Endothelial cell of umbilical vein (primary cell): ENCODE data around the gene HMCES. TPM values are rescaled to one million over a fixed set of nuclear protein-coding genes. Genes with fewer than 3 reads are reported as not detected.
A peak's percentile ranks its signal among the peaks of the same experiment; 100 is the strongest.

Experiments
- BruUV-seq: library from RNA; stranded (reverse); fragments of 400-500 nt; replicated peaks from 2 replicates; lab custom pipeline; 2021; lab: Mats Ljungman, UMichigan
- CTCF ChIA-PET: fragments of 300-600, 350-600 bp; sonication (Branson Sonifier 250); formaldehyde crosslinking; loops from one replicate; lab custom pipeline; 2021; ENCODE audit warnings: antibody characterized with exemption, inconsistent platforms; lab: Charles Lee
- POLR2A ChIA-PET: fragments of 300-600, 350-600 bp; sonication (Branson Sonifier 250); formaldehyde crosslinking; loops from one replicate; lab custom pipeline; 2021; ENCODE audit warnings: antibody characterized with exemption, inconsistent platforms; lab: Charles Lee
- DNase-seq: peaks from one replicate; pipeline ENCODE4 v3.0.0-alpha.2; 2011; ENCODE audit warnings: low read depth, low spot score
- FAIRE-seq: peaks from 2 replicates; lab custom pipeline; 2011; peaks lifted over from hg19 to GRCh38; lab: Jason Lieb, UNC
- H2AFZ ChIP-seq: 2 replicates; pipeline ENCODE4 v1.6.0; 2012; ENCODE audit warnings: low read depth, low read length, control low read depth, inconsistent platforms
- H3K27ac ChIP-seq: 2 replicates; pipeline ENCODE4 v1.5.1; 2011; ENCODE audit warnings: low read depth, mild to moderate bottlenecking, control low read depth, low read length, moderate library complexity; ENCODE audit not compliant: insufficient read depth
- H3K27me3 ChIP-seq, 2 experiments: 2 replicates each; pipeline versions ENCODE4 v1.6.0 to v1.6.1; 2011; ENCODE audit warnings: low read length in 2 of 2, mixed read lengths in 1 of 2; ENCODE audit not compliant: control insufficient read depth in 2 of 2, insufficient read depth in 2 of 2
- H3K36me3 ChIP-seq, 2 experiments: 2 replicates in 1 of 2; 3 replicates in 1 of 2; pipeline ENCODE4 v1.5.1; 2011; ENCODE audit warnings: low read length in 2 of 2, mild to moderate bottlenecking in 1 of 2, moderate library complexity in 1 of 2; ENCODE audit not compliant: control insufficient read depth in 2 of 2, insufficient read depth in 2 of 2; ENCODE audit errors: extremely low read depth in 1 of 2
- H3K4me1 ChIP-seq: 3 replicates; pipeline ENCODE4 v1.5.1; 2011; ENCODE audit warnings: mild to moderate bottlenecking, low read length; ENCODE audit not compliant: control insufficient read depth, insufficient read depth; ENCODE audit errors: extremely low read depth
- H3K4me2 ChIP-seq: 2 replicates; pipeline ENCODE4 v1.6.1; 2011; ENCODE audit warnings: low read length, control low read depth, mixed read lengths; ENCODE audit not compliant: insufficient read depth
- H3K4me3 ChIP-seq, 3 experiments: fragments of 200-600 bp in 1 of 3; sonication (generic), shearing (Covaris generic) in 1 of 3; replicated peaks in 1 of 3; 2 replicates each; pipeline ENCODE4 v1.5.1; 2011 to 2016; ENCODE audit warnings: control low read depth in 3 of 3, low read length in 3 of 3, mild to moderate bottlenecking in 2 of 3, inconsistent platforms in 1 of 3, low read depth in 1 of 3, moderate library complexity in 1 of 3; ENCODE audit not compliant: insufficient read depth in 1 of 3
- H3K79me2 ChIP-seq: 2 replicates; pipeline ENCODE4 v1.6.0; 2012; ENCODE audit warnings: low read length, inconsistent platforms; ENCODE audit not compliant: control insufficient read depth, insufficient read depth
- H3K9ac ChIP-seq: replicated peaks from 2 replicates; pipeline ENCODE3; 2011; ENCODE audit warnings: low read length, control low read depth; ENCODE audit not compliant: insufficient read depth; ENCODE audit errors: extremely low read depth
- H3K9me1 ChIP-seq: replicated peaks from 3 replicates; pipeline ENCODE4 v1.6.0; 2011; ENCODE audit warnings: mild to moderate bottlenecking, low read length; ENCODE audit not compliant: control insufficient read depth, insufficient read depth; ENCODE audit errors: extremely low read depth
- H3K9me3 ChIP-seq: replicated peaks from 2 replicates; pipeline ENCODE4 v1.5.1; 2012; ENCODE audit warnings: low read length, inconsistent platforms; ENCODE audit not compliant: control insufficient read depth, insufficient read depth
- H4K20me1 ChIP-seq: replicated peaks from 2 replicates; pipeline ENCODE3; 2011; ENCODE audit warnings: mild to moderate bottlenecking, low read length; ENCODE audit not compliant: control insufficient read depth, insufficient read depth; ENCODE audit errors: extremely low read depth
- CTCF ChIP-seq, 2 donors: IDR thresholded peaks; 1 replicate in 1 of 2; 2 replicates in 1 of 2; pipeline ENCODE4 v1.5.1; 2011; ENCODE audit warnings: low read length in 2 of 2, mild to moderate bottlenecking in 2 of 2, moderate library complexity in 2 of 2, control low read depth in 1 of 2, inconsistent platforms in 1 of 2, low read depth in 1 of 2; ENCODE audit not compliant: insufficient read depth in 1 of 2; ENCODE audit errors: extremely low read depth in 1 of 2
- FOS ChIP-seq: IDR thresholded peaks from 2 replicates; pipeline ENCODE4 v1.6.1; 2011; ENCODE audit warnings: mild to moderate bottlenecking, low read length, moderate library complexity, borderline replicate concordance; ENCODE audit not compliant: insufficient read depth
- GATA2 ChIP-seq: IDR thresholded peaks from 2 replicates; pipeline ENCODE4 v1.7.0; 2011; ENCODE audit warnings: low read depth, mild to moderate bottlenecking, moderate library complexity, mixed read lengths, low read length; ENCODE audit not compliant: insufficient read length, insufficient read depth
- MAX ChIP-seq: IDR thresholded peaks from 2 replicates; pipeline ENCODE4 v1.6.1; 2011; ENCODE audit not compliant: insufficient read depth, insufficient read length
- dilution Hi-C: fragments of 300-500 bp; cut with MboI; formaldehyde crosslinking; loops from one replicate; pipeline ENCODE4 v1.15.0; 2019; ENCODE audit warnings: low sequenced_read_pairs; ENCODE audit not compliant: extremely low pct_ligation_motif_present
- intact Hi-C: fragments of 100-400 bp; cut with micrococcal nuclease; formaldehyde crosslinking; loops from one replicate; pipeline ENCODE4 v1.10.0; 2022
- polyA plus RNA-seq, 4 experiments: library from polyadenylated mRNA; depleted of rRNA in 3 of 4; stranded (reverse) in 3 of 4; unstranded in 1 of 4; fragments of >200 nt; gene quantifications; 2 replicates each; pipeline versions ENCODE4 v1.2.1 to v1.2.3, GENCODE V29; 2011 to 2012; ENCODE audit warnings: missing spikeins in 1 of 4
- total RNA-seq: library from RNA; stranded (reverse); gene quantifications from 2 replicates; pipeline ENCODE4 v1.2.3, GENCODE V29; 2021

HMCES gene
- total and polyA plus RNA-seq, 2 donors (not counting 3 experiments of a cell fraction or from before 2014, with no cell fraction given) = 30.6 to 40.8 TPM

- Histone ChIP-seq H3K9ac (no peak overlapping the region), H3K36me3 (no peaks in the 10 kb centered on the region), H3K4me1 (peaks cover 4% of the 10 kb centered on the region), H4K20me1 (no peaks in the 10 kb centered on the region), H3K27me3 (no peaks in the 10 kb centered on the region), H3K4me2 (no peak overlapping the region), H3K79me2 (no peaks in the 10 kb centered on the region), H3K4me3 (no peak overlapping the region), H3K9me1 (no peaks in the 10 kb centered on the region), H3K27ac (no peak overlapping the region), H3K9me3 (no peaks in the 10 kb centered on the region), H2AFZ (no peak overlapping the region)
- dilution Hi-C loops (no loop called here), intact Hi-C loops (no loop called here)
- FAIRE-seq = peak; percentile 74
- CTCF ChIA-PET = no interaction called here
- DNase-seq = peak; percentile 21
- no TSS peak for BruUV-seq
- POLR2A ChIA-PET = interaction anchor here (0.7 to 1.7 kb wide), 2 partner anchors 25 to 62 kb away, joined by 4 to 5 read pairs; a partner anchor contains a TSS
- TF ChIP-seq MAX = no peak
- TF ChIP-seq CTCF (IDR thresholded peaks at IDR 0.05; ENCODE audit: extremely low read depth in 1 of 2, insufficient read depth in 1 of 2, low read depth in 1 of 2, low read length in 2 of 2) = no peak
- no peak for TF ChIP-seq GATA2
- TF ChIP-seq FOS = no peak
Observed at GRCh38 chr3:129341331-129342141, 62.9 kb downstream of the HMCES start.
